HuH-7.5 (cell line): ENCODE data around the gene AUTS2.

Experiments used
- DNase-seq: peaks from one replicate; pipeline ENCODE4 v3.0.0; 2011; ENCODE audit warnings: low spot score

AUTS2 gene

DNA sequence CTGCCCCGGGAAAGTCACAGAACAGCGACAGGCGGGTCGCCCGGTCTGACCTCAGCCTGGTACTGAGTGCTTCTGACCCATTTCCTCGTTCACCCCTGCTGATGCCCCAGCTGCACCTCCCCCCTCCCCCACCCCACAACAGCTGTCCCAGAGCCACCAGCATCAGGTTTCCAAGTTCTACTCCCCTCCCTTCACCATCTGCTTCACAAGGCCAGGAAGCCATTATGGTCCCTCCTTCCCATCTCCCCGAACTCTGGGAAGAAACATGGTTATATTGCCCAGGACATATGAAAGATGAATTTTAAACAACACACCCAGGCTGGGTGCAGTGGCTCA, 1231.8 kb downstream of the AUTS2 start:
- no peak for DNase-seq

DNA sequence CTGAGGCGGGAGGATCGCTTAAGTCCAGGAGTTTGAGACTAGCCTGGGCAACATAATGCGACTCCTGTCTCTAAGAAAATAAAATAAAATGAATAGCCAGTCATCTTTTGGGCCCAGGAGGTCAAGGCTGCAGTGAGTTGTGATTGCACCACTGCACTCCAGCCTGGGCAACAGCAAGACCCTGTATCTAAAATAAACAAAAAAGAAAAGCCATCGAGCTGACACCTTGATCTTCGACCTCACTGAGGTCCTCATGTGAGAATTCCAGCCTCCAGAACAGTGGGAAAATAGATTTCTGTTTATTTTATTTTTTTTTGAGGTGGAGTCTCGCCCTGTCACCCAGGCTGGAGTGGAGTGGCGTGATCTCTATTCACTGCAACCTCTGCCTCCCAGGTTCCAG, 1232.2 kb downstream of the AUTS2 start:
- no peak for DNase-seq

DNA sequence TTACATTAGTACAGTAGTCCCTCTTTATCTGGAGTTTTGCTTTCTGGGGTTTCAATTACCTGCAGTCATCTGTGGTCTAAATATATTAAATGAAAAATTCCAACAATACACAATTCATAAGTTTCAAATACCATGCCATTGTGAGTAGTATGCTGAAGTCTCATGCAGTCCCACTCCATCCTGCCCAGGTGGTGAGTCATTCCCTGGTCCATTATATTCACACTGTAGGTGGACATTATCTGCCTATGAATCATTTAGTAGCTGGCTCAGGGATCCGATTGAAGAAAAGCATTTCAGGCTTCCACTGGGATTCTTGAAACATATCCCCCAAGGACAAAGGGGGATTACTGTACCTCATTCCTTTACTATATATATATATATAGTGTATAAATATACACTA, 1235.5 kb downstream of the AUTS2 start:
- DNase-seq, result no peak

DNA sequence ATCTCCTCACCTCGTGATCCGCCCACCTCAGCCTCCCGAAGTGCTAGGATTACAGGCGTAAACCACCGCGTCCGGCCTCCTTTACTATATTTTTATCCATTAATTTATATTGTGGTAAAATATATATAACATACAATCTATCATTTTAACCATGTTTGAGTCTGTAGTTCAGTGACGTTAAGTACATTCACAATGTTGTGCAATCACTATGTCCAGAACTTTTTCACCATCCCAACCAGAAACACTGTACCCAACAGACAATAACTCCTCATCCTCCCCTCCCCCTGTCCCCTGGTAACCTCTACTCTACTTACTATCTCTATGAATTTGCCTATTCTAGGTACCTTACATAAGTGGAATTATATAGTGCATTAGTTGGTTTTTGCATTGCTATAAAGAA, 1236.1 kb downstream of the AUTS2 start:
- DNase-seq, result no peak

DNA sequence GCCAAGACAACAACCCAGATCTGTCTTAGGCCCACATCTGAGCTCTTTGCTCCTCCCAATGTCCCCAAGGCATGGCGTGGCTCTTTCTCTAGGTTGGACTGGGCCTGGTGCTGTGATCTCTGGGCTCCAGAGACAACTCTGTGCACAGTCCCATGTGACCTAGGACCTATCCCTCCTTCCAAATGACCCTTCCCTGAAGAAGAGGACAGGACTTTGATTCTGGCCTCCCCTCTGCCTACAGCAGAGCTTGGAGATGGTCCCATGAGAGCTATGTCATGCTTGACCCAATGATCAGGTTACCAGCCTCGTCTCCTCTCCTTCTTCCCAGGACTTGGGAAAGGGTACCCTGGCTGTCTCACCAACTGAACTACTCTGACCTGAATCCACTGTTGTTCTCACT, 1237.4 kb downstream of the AUTS2 start:
- no peak for DNase-seq

DNA sequence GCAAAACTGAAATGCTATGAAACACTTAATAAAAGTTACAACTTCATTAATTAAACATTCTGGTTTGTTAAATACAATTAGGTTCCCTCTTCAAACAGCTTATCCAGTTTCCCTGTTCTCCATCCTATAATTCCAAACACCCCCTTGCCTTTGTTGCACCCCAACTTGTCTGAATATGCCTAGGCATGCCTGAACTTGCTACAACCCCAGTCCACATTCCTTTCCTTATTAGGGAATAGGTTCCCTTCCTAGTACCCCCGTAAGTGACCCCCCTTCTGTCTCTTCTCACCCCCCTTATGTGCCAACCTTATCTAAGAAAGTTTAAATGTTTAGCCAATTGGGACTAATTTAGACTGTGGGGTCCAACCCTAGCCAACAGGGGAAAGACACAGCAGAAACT, 1238.0 kb downstream of the AUTS2 start:
- no peak for DNase-seq

DNA sequence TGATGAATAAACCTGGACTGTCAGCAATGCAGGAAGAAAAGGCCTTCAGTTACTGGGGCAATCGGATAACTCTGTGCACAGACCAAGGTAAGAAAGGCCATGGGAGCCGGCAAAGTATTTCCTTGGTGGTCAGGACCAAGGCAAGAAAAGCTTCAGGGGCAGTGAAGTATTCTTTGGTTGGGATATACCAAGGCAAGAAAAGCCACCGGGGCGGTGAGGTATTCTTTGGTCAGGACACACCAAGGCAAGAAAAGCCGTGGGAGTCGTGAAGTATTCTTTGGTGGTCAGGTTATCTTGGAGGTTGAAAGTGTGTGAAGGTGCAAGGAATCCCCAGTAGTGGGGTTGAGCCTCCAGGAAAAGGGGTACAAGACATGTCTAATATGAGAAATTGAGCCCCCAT, 1238.7 kb downstream of the AUTS2 start:
- no peak for DNase-seq

DNA sequence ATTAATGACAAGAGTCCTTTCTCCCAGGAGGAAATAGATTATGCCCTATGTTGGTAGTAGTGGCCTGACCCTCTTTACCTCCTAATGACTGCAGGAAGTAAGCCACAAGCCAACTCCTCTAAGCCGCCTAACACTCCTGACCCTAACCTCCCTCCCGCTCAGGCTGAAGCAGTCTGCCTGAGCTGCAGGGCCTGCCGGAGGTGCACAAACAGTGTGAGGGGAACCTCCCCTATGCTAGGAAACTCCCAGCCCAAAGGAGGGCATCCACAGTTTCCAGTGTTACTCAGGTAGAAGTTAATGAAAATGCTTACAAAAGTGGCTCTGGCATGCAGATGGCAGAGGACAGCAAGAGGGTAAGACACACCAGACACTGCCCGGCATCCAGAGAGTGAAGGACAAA, 1239.3 kb downstream of the AUTS2 start:
- DNase-seq, result no peak

DNA sequence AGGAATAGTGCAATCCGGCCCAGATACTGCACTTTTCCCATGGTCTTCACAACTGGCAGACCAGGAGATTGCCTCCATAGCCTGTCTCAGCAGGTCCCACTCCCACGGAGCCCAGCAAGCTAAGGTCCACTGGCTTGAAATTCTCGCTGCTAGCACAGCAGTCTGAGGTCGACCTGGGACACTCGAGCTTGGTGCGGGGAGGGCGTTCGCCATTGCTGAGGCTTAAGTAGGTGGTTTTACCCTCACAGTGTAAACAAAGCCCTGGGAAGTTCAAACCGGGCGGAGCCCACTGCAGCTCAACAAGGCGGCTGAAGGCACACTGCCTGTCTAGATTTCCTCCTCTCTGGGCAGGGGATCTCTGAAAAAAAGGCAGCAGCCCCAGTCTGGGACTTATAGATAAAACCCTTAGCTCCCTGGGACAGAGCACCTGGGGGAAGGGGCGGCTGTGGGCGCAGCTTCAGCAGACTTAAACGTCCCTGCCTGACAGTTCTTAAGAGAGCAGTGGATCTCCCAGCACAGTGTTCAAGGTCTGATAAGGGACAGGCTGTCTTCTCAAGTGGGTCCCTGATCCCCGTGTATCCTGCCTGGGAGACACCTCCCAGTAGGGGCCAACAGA, 1240.1 kb downstream of the AUTS2 start:
- DNase-seq, result no peak
